B cell (primary cell): Measurements from ENCODE around the gene ARHGAP15. TPM values are rescaled to one million over a fixed set of nuclear protein-coding genes. Genes with fewer than 3 reads are reported as not detected.

ENCODE experiments used
- ATAC-seq: fragments of 200-7000 bp; cut with Tn5 transposase; one replicate; pipeline ENCODE4 v1.10.0; 2021; ENCODE audit warnings: low read depth, mild to moderate bottlenecking, moderate number of reproducible peaks, moderate library complexity
- CTCF ChIA-PET: fragments of 350-600 bp; sonication (Branson Sonifier 250); formaldehyde crosslinking; loops from one replicate; lab custom pipeline; 2021; ENCODE audit warnings: antibody characterized with exemption, inconsistent platforms; lab: Charles Lee
- POLR2A ChIA-PET: fragments of 350-600 bp; sonication (Branson Sonifier 250); formaldehyde crosslinking; loops from one replicate; lab custom pipeline; 2021; ENCODE audit warnings: antibody characterized with exemption; lab: Charles Lee
- DNase-seq: peaks from one replicate; pipeline ENCODE4 v3.0.0; 2013
- H2AFZ ChIP-seq: 2 replicates; pipeline ENCODE4 v1.6.1; 2012; ENCODE audit warnings: mild to moderate bottlenecking, low read depth, low read length; ENCODE audit not compliant: insufficient read depth, poor library complexity, severe bottlenecking
- H3K27ac ChIP-seq, 2 donors: 1 replicate in 1 of 2; 2 replicates in 1 of 2; pipeline ENCODE4 v1.5.1; 2012 to 2013; ENCODE audit warnings: low read length in 2 of 2, mild to moderate bottlenecking in 2 of 2, moderate library complexity in 1 of 2
- H3K27me3 ChIP-seq, 4 experiments: fragments of 200-600 bp in 1 of 4; sonication (generic) in 1 of 4; replicated peaks in 1 of 4; 1 replicate in 2 of 4; 2 replicates in 2 of 4; pipeline versions ENCODE4 v1.6.1 to v1.7.0; 2013 to 2016; ENCODE audit warnings: low read length in 3 of 4, mild to moderate bottlenecking in 2 of 4, mixed read lengths in 1 of 4, moderate library complexity in 1 of 4; ENCODE audit not compliant: insufficient read depth in 4 of 4, control insufficient read depth in 3 of 4; ENCODE audit errors: control extremely low read depth in 1 of 4
- H3K36me3 ChIP-seq, 2 experiments: replicated peaks in 1 of 2; 1 replicate in 1 of 2; 2 replicates in 1 of 2; pipeline versions ENCODE4 v1.6.1 to v1.7.1; 2013; ENCODE audit warnings: low read length in 1 of 2; ENCODE audit not compliant: insufficient read depth in 2 of 2, control insufficient read depth in 1 of 2; ENCODE audit errors: control extremely low read depth in 1 of 2, extremely low read depth in 1 of 2
- H3K4me1 ChIP-seq, 2 donors: fragments of 200-600 bp in 1 of 2; sonication (generic) in 1 of 2; 1 replicate in 1 of 2; 2 replicates in 1 of 2; pipeline versions ENCODE4 v1.5.1 to v1.6.1; 2013 to 2017; ENCODE audit warnings: low read length in 2 of 2; ENCODE audit not compliant: control insufficient read depth in 2 of 2, insufficient read depth in 2 of 2
- H3K4me2 ChIP-seq: replicated peaks from 2 replicates; pipeline ENCODE3; 2012; ENCODE audit warnings: mild to moderate bottlenecking, low read depth, low read length; ENCODE audit not compliant: poor library complexity, severe bottlenecking
- H3K4me3 ChIP-seq, 5 experiments: fragments of 200-600 bp in 1 of 5; sonication (generic) in 1 of 5; 1 replicate in 3 of 5; 2 replicates in 2 of 5; pipeline versions ENCODE4 v1.5.1 to v1.7.0; 2011 to 2016; ENCODE audit warnings: low read length in 4 of 5, mild to moderate bottlenecking in 4 of 5, low read depth in 2 of 5, control low read depth in 1 of 5, moderate library complexity in 1 of 5; ENCODE audit not compliant: insufficient read depth in 1 of 5; ENCODE audit errors: control extremely low read depth in 1 of 5, extremely low read depth in 1 of 5
- H3K79me2 ChIP-seq: fragments of 200-600 bp; sonication (generic); one replicate; pipeline ENCODE4 v1.6.0; 2016; ENCODE audit warnings: low read length; ENCODE audit not compliant: control insufficient read depth, insufficient read depth
- H3K9ac ChIP-seq: fragments of 200-600 bp; sonication (generic); 2 replicates; pipeline ENCODE4 v1.6.1; 2017; ENCODE audit warnings: mild to moderate bottlenecking, low read length, moderate library complexity
- H3K9me3 ChIP-seq, 3 donors: one replicate each; pipeline versions ENCODE4 v1.6.1 to v1.7.1; 2013; ENCODE audit warnings: low read length in 2 of 3; ENCODE audit not compliant: control insufficient read depth in 2 of 3, insufficient read depth in 1 of 3; ENCODE audit errors: control extremely low read depth in 1 of 3
- H4K20me1 ChIP-seq: 2 replicates; pipeline ENCODE4 v1.6.0; 2012; ENCODE audit warnings: mild to moderate bottlenecking, low read length; ENCODE audit not compliant: insufficient read depth, control insufficient read depth, poor library complexity, severe bottlenecking
- H3K27ac Mint-ChIP-seq: one replicate; pipeline ENCODE4 v1.8.0; 2021; ENCODE audit warnings: mixed read lengths
- H3K27me3 Mint-ChIP-seq: one replicate; pipeline ENCODE4 v1.8.0; 2021; ENCODE audit warnings: mixed read lengths
- H3K4me1 Mint-ChIP-seq: one replicate; pipeline ENCODE4 v1.8.0; 2021; ENCODE audit warnings: mixed read lengths
- H3K4me3 Mint-ChIP-seq: one replicate; pipeline ENCODE4 v1.8.0; 2021; ENCODE audit warnings: mixed read lengths
- H3K9me3 Mint-ChIP-seq: one replicate; pipeline ENCODE4 v1.8.0; 2022; ENCODE audit warnings: mixed read lengths; ENCODE audit not compliant: insufficient read depth
- EZH2 ChIP-seq: IDR thresholded peaks from 2 replicates; pipeline ENCODE4 v1.6.1; 2012; ENCODE audit warnings: borderline replicate concordance, low read depth, mild to moderate bottlenecking, moderate library complexity, low read length; ENCODE audit not compliant: insufficient read depth, poor library complexity, severe bottlenecking
- WGBS: methylation state at CpG from one replicate; pipeline ENCODE4 v1.1.5; 2013; ENCODE audit warnings: missing lambda C conversion rate; ENCODE audit not compliant: insufficient coverage; 5-methylcytosine and 5-hydroxymethylcytosine counted together
- intact Hi-C: fragments of 100-400 bp; cut with micrococcal nuclease; formaldehyde crosslinking; loops from one replicate; pipeline ENCODE4 v1.10.0; 2022
- polyA plus RNA-seq: library from polyadenylated mRNA; depleted of rRNA; stranded (reverse); fragments of >200 nt; gene quantifications from 2 replicates; pipeline ENCODE4 v1.2.3, GENCODE V29; 2012
- total RNA-seq, 2 donors: library from RNA; stranded (reverse); fragments of 120-200 nt in 1 of 2; gene quantifications; 1 replicate in 1 of 2; 2 replicates in 1 of 2; pipeline versions ENCODE4 v1.2.3 to v1.2.4, GENCODE V29; 2013 to 2022
- TF ChIP-seq, protein P1 (sequence below): fragments of 200-600 bp; IDR thresholded peaks from one replicate; pipeline ENCODE4 v1.8.0; 2022; ENCODE audit warnings: antibody characterized with exemption, mild to moderate bottlenecking

The ARHGAP15 gene
- total and polyA plus RNA-seq, 2 donors (not counting 1 experiment from before 2014, with no cell fraction given), result 58.6 to 187 TPM

DNA sequence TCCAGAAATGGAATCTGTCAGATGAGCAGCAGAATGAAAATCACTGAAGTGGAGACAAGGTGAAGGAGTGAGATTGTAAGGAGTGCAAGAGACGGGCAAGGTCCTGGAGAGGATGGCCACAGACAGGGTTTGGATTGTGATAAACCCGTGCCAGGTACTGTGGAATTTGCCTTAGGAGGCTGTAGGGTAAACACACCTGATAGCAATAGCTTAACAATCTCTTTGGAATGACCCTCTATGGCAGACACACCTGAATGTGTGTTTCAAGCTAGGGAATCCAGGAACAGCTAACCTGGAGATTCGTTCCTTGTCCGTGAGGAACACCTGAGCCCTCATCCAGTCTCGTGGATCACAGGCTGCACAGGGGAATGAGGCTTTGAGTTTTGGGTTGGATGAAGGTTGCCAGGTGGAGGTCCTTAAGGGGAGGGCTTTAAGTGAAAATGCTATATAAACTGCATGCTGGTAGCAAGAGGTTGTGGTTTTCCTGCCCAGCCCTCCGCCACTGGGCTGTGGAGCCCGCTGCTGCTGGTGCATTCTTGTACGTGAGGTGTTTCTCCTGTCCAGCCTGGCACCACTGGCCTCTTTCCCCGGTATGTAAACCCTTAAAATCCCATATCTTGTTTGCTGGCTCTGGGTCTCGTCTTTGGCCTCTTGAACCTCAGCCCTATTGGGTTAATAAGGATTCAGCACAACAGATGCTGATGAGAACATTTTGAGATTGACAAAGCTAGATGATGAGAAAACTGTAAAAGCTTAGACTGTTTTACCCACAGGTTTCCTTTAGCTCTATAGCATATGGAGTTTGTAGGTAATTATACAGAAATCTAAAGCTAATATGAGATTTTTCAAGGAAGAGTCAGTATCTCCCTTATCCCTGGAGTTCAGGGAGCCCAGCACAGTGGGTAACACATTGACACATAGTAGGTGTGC lies 117.9 kb downstream of the ARHGAP15 start:
- 63% methylated on average over 8 of the region's 10 CpGs for WGBS
- Mint-ChIP-seq H3K27ac (peak overlapping the region; percentile 75), H3K9me3 (no peaks in the 10 kb centered on the region), H3K4me3 (peak overlapping the region; percentile 23), H3K27me3 (no peaks in the 10 kb centered on the region), H3K4me1 (peaks cover 17% of the 10 kb centered on the region)
- H3K4me1 ChIP-seq, result peaks cover 19 to 42% of the 10 kb centered on the region in 2 donors
- peaks cover 5 to 12% of the 10 kb centered on the region in 2 experiments for H3K36me3 ChIP-seq
- CTCF ChIA-PET, result interaction anchor here (1.1 to 3.9 kb wide), 6 partner anchors 9 to 137 kb away, joined by 3 to 28 read pairs (median 4); no protein-coding TSS in a partner anchor
- peak overlapping the region; percentile 47 for H3K4me2 ChIP-seq
- ATAC-seq (no peak), DNase-seq (no peak)
- no peak overlapping the region for H2AFZ ChIP-seq
- intact Hi-C loops, result no loop called here
- no peak overlapping the region for H3K4me3 ChIP-seq
- TF ChIP-seq, protein P1, sequence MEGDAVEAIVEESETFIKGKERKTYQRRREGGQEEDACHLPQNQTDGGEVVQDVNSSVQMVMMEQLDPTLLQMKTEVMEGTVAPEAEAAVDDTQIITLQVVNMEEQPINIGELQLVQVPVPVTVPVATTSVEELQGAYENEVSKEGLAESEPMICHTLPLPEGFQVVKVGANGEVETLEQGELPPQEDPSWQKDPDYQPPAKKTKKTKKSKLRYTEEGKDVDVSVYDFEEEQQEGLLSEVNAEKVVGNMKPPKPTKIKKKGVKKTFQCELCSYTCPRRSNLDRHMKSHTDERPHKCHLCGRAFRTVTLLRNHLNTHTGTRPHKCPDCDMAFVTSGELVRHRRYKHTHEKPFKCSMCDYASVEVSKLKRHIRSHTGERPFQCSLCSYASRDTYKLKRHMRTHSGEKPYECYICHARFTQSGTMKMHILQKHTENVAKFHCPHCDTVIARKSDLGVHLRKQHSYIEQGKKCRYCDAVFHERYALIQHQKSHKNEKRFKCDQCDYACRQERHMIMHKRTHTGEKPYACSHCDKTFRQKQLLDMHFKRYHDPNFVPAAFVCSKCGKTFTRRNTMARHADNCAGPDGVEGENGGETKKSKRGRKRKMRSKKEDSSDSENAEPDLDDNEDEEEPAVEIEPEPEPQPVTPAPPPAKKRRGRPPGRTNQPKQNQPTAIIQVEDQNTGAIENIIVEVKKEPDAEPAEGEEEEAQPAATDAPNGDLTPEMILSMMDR, result no peak
- no peak for TF ChIP-seq EZH2
- H3K27ac ChIP-seq, result peak overlapping the region in 1 of 2 donors; percentile 31
- peaks cover 2% of the 10 kb centered on the region for H4K20me1 ChIP-seq
- H3K9me3 ChIP-seq, result no peaks in the 10 kb centered on the region
- no peak overlapping the region for H3K9ac ChIP-seq
- POLR2A ChIA-PET, result no interaction called here
- H3K79me2 ChIP-seq, result peaks cover 57% of the 10 kb centered on the region
- no peaks in the 10 kb centered on the region for H3K27me3 ChIP-seq

- Mint-ChIP-seq H3K27me3 (no peaks in the 10 kb centered on the region), H3K27ac (no peak overlapping the region)
- intact Hi-C loops, result loop anchor here (2.0 kb wide), 1 partner anchor 20 kb away; no protein-coding TSS in a partner anchor
Observed at GRCh38 chr2:143248631-143249030, 119.4 kb downstream of the ARHGAP15 start.

More at GRCh38 chr2:143248631-143249030, 119.4 kb downstream of the ARHGAP15 start:
- no peak overlapping the region for H3K9ac ChIP-seq
- H3K27ac ChIP-seq, result peak overlapping the region in 1 of 2 donors; percentile 31
- no peak overlapping the region for H3K4me3 ChIP-seq
- DNase-seq, result no peak
- no peak for TF ChIP-seq EZH2
- TF ChIP-seq, protein P1, result no peak
- H3K79me2 ChIP-seq, result peaks cover 59% of the 10 kb centered on the region
- no peaks in the 10 kb centered on the region for H3K27me3 ChIP-seq
- peaks cover 5 to 17% of the 10 kb centered on the region in 2 experiments for H3K36me3 ChIP-seq
- POLR2A ChIA-PET, result no interaction called here
- H3K4me2 ChIP-seq, result no peak overlapping the region
- peaks cover 19 to 49% of the 10 kb centered on the region in 2 donors for H3K4me1 ChIP-seq
- H4K20me1 ChIP-seq, result no peaks in the 10 kb centered on the region
- WGBS, result no CpG with 5 or more reads among the region's 5 CpGs
- CTCF ChIA-PET, result interaction anchor here (3.9 kb wide), 1 partner anchor 11 kb away, joined by 28 read pairs; no protein-coding TSS in a partner anchor
- Mint-ChIP-seq H3K4me1 (peaks cover 29% of the 10 kb centered on the region), H3K9me3 (no peaks in the 10 kb centered on the region), H3K4me3 (no peak overlapping the region)
- no peak for ATAC-seq
- no peaks in the 10 kb centered on the region for H3K9me3 ChIP-seq
- no peak overlapping the region for H2AFZ ChIP-seq
